ENCODE results near the gene CASZ1. TPM values are rescaled to one million over a fixed set of nuclear protein-coding genes. Genes with fewer than 3 reads are reported as not detected.
A peak's percentile ranks its signal among the peaks of the same experiment; 100 is the strongest.

Gene CASZ1
- total RNA-seq, 1 donor from 2014 or later = 23.6 TPM

DNA sequence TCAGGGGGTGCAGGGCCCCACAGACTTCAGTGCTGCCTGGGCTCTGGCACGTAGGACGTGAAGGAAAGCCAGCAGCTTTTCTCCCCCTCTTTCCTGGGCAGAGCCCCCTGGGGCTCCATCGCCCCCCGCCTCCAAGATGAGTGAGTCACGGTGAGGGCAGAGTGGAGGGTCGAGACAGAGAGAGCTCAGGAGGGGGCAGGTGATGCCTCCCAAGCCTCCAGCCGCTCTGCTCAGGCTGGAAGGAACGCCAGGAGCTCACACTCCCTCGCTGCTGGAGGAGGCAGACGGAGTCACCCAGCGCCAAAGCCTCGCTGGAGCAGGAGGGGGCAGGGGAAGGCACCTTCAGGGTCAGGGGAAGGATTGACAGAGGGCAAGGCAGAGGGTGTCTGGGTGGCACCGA, 119.5 kb downstream of the CASZ1 start:
- Mint-ChIP-seq H3K27me3 (peaks cover 35% of the 10 kb centered on the region), H3K36me3 (ENCODE audit: insufficient read depth) (no peaks in the 10 kb centered on the region), H3K4me3 (ENCODE audit: low read depth) (no peak overlapping the region), H3K27ac (peak overlapping the region; percentile 49), H3K4me1 (ENCODE audit: low read depth) (peaks cover 34% of the 10 kb centered on the region), H3K9me3 (ENCODE audit: low read depth) (no peaks in the 10 kb centered on the region)
- TF ChIP-seq, protein P1, sequence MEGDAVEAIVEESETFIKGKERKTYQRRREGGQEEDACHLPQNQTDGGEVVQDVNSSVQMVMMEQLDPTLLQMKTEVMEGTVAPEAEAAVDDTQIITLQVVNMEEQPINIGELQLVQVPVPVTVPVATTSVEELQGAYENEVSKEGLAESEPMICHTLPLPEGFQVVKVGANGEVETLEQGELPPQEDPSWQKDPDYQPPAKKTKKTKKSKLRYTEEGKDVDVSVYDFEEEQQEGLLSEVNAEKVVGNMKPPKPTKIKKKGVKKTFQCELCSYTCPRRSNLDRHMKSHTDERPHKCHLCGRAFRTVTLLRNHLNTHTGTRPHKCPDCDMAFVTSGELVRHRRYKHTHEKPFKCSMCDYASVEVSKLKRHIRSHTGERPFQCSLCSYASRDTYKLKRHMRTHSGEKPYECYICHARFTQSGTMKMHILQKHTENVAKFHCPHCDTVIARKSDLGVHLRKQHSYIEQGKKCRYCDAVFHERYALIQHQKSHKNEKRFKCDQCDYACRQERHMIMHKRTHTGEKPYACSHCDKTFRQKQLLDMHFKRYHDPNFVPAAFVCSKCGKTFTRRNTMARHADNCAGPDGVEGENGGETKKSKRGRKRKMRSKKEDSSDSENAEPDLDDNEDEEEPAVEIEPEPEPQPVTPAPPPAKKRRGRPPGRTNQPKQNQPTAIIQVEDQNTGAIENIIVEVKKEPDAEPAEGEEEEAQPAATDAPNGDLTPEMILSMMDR (IDR thresholded peaks at IDR 0.05; ENCODE audit: unreplicated experiment) = no peak
- DNase-seq (ENCODE audit: low spot score, unreplicated experiment) = no peak

DNA sequence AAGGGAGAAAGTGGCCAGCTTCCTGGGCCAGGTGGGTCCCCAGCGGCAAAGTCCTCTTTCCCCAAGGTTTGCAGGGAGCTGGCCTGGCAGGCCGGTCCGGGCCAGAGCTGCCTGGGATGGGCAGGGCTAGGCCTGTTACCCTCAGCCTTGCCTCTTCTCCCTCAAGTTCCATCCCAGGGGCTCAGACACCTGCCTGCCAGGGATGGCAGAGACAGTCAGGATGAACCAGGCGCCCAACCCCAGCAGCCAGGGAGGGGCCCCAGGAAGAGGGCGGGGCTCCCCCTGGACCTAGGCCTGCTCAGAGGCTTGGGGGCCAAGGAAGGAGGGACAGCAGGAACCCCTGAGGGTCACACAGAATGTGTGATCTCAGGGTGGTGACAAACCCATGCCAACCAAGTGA, 120.6 kb downstream of the CASZ1 start:
- Mint-ChIP-seq H3K4me1 (ENCODE audit: low read depth) (peaks cover 31% of the 10 kb centered on the region), H3K27me3 (peaks cover 33% of the 10 kb centered on the region), H3K27ac (no peak overlapping the region), H3K36me3 (ENCODE audit: insufficient read depth) (no peaks in the 10 kb centered on the region), H3K9me3 (ENCODE audit: low read depth) (no peaks in the 10 kb centered on the region), H3K4me3 (ENCODE audit: low read depth) (no peak overlapping the region)
- TF ChIP-seq, protein P1 (IDR thresholded peaks at IDR 0.05; ENCODE audit: unreplicated experiment) = no peak
- DNase-seq (ENCODE audit: low spot score, unreplicated experiment) = no peak

DNA sequence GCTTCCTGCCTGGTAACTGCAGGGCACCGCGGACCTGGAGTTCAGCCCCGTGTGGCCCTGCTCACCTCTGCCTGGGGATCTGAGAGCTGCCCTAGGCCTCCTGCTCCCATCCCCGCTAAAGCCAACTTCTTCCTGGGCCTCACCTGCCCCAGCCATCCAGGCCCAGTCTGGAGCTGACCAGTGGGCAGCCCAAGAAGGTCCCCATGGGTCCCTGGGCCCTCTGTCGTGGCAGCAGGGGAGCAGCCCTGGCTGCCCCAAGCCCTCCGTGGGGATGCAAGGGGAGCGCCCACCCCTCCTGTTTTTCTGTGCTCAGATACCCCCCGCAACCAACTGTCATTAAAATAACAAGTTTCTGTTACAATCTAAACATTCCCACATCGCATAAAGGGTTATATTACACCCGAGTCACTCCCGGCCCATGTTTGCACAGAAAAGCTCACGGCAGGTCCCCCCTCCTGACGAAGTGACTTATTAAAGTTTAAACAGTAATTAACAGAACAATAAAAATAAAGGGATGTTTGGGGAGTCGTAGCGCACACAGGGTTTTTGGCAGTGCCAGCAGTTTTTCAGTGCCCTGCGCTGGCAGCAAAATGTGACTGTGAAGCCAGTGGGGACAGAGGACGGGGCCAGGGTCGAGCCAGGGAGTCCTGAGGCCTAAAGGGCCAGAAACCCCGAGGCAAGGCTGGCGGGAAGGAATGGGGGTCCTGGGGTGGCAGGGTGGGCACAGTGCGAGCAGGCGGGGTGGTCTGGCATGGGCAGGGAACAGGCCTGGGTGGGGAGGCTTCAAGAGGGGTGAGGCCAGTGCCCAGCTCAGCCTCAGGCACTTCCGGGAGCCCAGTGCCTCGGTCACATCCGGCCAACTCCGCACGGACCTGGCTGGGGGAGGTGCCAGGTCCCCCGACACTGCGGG, 121.5 kb downstream of the CASZ1 start:
- Mint-ChIP-seq H3K4me3 (ENCODE audit: low read depth) (no peak overlapping the region), H3K9me3 (ENCODE audit: low read depth) (no peaks in the 10 kb centered on the region), H3K27me3 (peaks cover 38% of the 10 kb centered on the region), H3K36me3 (ENCODE audit: insufficient read depth) (no peaks in the 10 kb centered on the region), H3K4me1 (ENCODE audit: low read depth) (peaks cover 36% of the 10 kb centered on the region), H3K27ac (no peak overlapping the region)
- DNase-seq (ENCODE audit: low spot score, unreplicated experiment) = no peak
- TF ChIP-seq, protein P1 (IDR thresholded peaks at IDR 0.05; ENCODE audit: unreplicated experiment) = no peak

DNA sequence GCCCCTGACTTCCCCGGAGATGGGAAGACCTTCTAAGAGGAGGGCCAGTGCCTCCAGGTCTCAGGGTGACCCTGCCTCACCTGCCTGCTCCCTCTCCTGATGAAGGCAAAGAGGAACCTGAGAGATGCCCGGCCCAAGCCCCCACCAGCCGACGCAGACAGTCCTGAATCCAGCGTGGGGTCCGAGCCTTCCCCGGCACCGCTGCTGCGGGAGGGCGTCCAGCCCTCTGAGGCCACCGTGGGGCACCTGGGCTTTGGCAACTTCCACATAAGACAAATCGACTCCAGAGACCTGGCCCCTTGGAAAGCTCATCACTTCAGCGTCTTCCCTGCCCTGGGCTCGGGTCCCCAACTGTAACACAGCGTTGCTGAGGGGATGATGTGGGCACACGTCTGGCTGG, 122.2 kb downstream of the CASZ1 start:
- peaks cover 34% of the 10 kb centered on the region for H3K27me3 Mint-ChIP-seq
- H3K27ac Mint-ChIP-seq = no peak overlapping the region
- peaks cover 32% of the 10 kb centered on the region for H3K4me1 Mint-ChIP-seq (ENCODE audit: low read depth)
- no peaks in the 10 kb centered on the region for H3K9me3 Mint-ChIP-seq (ENCODE audit: low read depth)
- TF ChIP-seq, protein P1 (IDR thresholded peaks at IDR 0.05; ENCODE audit: unreplicated experiment) = no peak
- no peaks in the 10 kb centered on the region for H3K36me3 Mint-ChIP-seq (ENCODE audit: insufficient read depth)
- DNase-seq (ENCODE audit: low spot score, unreplicated experiment) = no peak
- H3K4me3 Mint-ChIP-seq (ENCODE audit: low read depth) = no peak overlapping the region

DNA sequence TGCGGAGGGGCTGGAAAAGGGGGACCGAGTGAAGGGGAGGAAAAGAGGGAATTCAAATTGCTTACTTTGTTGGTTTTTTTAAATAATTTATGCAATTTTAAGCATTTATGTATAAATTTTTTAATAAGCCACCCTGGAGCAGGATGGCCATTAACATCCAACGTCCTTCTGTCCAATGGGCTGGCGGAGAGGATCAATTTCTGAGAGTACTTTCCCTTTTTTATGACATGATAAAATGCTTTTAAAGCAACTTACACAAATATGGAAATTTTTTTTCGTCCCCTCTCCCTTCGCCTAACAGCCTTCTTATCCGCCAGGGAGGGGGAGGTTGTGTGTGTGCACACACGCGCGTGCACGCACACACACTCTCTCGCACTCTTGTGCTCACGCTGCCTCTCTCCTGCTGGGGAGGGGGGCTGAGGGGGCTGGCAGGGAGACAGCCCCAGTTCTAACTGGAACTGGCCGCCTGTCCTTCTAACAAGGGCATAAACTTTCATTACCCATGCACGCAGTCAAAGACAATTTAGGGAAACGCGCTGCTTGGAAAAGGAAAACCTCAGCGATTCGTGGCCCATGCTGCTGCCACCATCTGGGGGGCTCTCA, 123.2 kb downstream of the CASZ1 start:
- no peak for DNase-seq (ENCODE audit: low spot score, unreplicated experiment)
- H3K9me3 Mint-ChIP-seq (ENCODE audit: low read depth) = no peaks in the 10 kb centered on the region
- H3K27ac Mint-ChIP-seq = no peak overlapping the region
- peaks cover 35% of the 10 kb centered on the region for H3K4me1 Mint-ChIP-seq (ENCODE audit: low read depth)
- TF ChIP-seq, protein P1 (IDR thresholded peaks at IDR 0.05; ENCODE audit: unreplicated experiment) = no peak
- peaks cover 33% of the 10 kb centered on the region for H3K27me3 Mint-ChIP-seq
- no peak overlapping the region for H3K4me3 Mint-ChIP-seq (ENCODE audit: low read depth)
- no peaks in the 10 kb centered on the region for H3K36me3 Mint-ChIP-seq (ENCODE audit: insufficient read depth)
